ENCODE measurements around the gene GID4.
A peak's percentile ranks its signal among the peaks of the same experiment; 100 is the strongest.

The GID4 gene

DNA sequence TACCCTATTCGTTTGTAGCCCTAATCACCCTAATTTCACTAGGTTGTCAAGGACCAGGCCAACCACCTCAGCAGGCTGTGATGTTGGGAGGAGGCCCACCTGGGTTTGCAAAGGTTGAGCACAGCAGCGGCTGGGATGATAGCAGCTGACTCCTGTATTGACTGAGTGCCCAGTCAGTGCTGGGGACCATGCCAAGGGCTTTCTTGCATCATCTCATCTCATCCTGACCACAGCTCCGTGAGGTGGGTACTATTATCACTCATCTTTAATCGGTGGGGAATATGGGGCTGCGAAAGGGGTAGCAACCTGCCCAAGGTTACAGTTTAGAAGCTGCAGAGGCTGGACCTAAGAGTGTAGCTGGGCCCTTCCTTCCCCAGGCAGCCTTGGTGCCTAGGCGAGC is 11.9 kb upstream of the GID4 start:
- Histone ChIP-seq H3K79me1 (replicated peaks; ENCODE audit: low read length, poor library complexity, severe bottlenecking) (peaks cover 17% of the 10 kb centered on the region), H3K4me1 (ENCODE audit: control insufficient read depth, insufficient read depth, low read depth, low read length) (peaks cover 7% of the 10 kb centered on the region), H3K14ac (ENCODE audit: low read length in 2 of 2) (no peak overlapping the region), H3K27me3 (ENCODE audit: control insufficient read depth in 1 of 2, insufficient read depth in 1 of 2, low read length in 2 of 2) (no peaks in the 10 kb centered on the region), H3K9ac (ENCODE audit: low read length) (no peak overlapping the region), H4K91ac (ENCODE audit: low read length) (no peak overlapping the region), H3K23ac (ENCODE audit: low read length in 2 of 2) (no peak overlapping the region), H3K4me3 (ENCODE audit: insufficient read depth in 1 of 2, low read depth in 1 of 2, low read length in 2 of 2) (no peak overlapping the region), H3K18ac (ENCODE audit: low read depth in 1 of 2, low read length in 2 of 2) (no peak overlapping the region), H2BK12ac (ENCODE audit: low read length in 2 of 2) (peak overlapping the region in 1 of 2 experiments; percentile 6), H3K27ac (ENCODE audit: low read length, poor library complexity, severe bottlenecking) (no peak overlapping the region), H2BK120ac (ENCODE audit: low read depth, low read length) (no peak overlapping the region), H3K9me3 (ENCODE audit: control insufficient read depth, low read length) (no peaks in the 10 kb centered on the region), H4K8ac (ENCODE audit: low read length) (peak overlapping the region; percentile 36), H2AK5ac (ENCODE audit: low read length, severe bottlenecking) (no peak overlapping the region), H2BK5ac (ENCODE audit: low read depth, low read length, poor library complexity, severe bottlenecking) (no peak overlapping the region), H3K4me2 (ENCODE audit: low read length, poor library complexity, severe bottlenecking) (no peak overlapping the region), H2BK15ac (ENCODE audit: low read depth, poor library complexity, severe bottlenecking) (no peak overlapping the region), H3K4ac (ENCODE audit: low read depth in 1 of 2, low read length in 2 of 2) (no peak overlapping the region), H2AFZ (ENCODE audit: low read depth, low read length) (no peak overlapping the region), H3K36me3 (ENCODE audit: control insufficient read depth in 1 of 2, insufficient read depth in 2 of 2, low read depth in 1 of 2, low read length in 2 of 2) (peaks cover 7 to 20% of the 10 kb centered on the region in 2 experiments)
- no peak for DNase-seq
- 98% methylated on average over 5 of the region's 6 CpGs for WGBS

DNA sequence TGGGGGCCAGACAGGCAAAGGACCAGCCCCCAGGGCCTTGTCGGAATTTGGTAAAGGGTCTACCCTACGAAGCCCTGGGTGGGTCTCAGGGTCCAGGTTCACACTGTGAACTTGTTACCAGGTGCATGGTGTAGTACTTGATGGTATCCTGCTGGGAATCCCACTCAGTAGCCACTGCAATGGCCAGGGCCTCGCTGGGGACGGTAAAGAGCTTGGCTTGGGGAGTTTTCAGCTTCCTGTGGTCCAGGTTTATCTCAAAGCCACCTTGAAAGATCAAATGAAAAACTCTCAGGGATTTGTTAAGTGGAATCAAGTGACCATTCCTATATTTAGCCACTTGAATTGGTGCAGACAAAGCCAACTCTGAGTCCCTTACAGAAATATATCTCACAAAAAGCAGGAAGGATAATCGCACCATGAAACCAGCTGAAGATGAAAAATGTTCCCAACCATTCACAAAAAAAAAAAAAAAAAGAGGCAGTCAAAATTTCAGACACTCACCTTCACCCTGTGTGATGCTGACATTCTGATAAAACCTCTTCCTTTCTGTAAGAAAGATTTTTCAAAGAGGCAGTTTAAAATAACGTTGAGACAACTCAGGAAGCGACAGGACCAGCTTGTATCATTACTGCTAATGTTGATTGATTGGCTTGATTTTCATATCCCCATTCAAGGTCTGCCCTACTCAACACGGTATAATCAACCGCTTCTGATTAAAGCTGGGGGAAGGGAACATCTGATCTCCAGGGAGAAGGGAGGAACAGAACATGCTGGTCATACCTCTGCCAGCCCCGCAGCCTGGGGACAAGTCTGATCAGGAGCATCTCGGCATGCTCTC is 10.9 kb upstream of the GID4 start:
- Histone ChIP-seq H3K27ac (ENCODE audit: low read length, poor library complexity, severe bottlenecking) (no peak overlapping the region), H2BK15ac (ENCODE audit: low read depth, poor library complexity, severe bottlenecking) (no peak overlapping the region), H3K36me3 (ENCODE audit: control insufficient read depth in 1 of 2, insufficient read depth in 2 of 2, low read depth in 1 of 2, low read length in 2 of 2) (peaks cover 7 to 20% of the 10 kb centered on the region in 2 experiments), H2BK12ac (ENCODE audit: low read length in 2 of 2) (no peak overlapping the region), H3K18ac (ENCODE audit: low read depth in 1 of 2, low read length in 2 of 2) (peak overlapping the region in 1 of 2 experiments; percentile 28), H3K4me2 (ENCODE audit: low read length, poor library complexity, severe bottlenecking) (no peak overlapping the region), H3K9ac (ENCODE audit: low read length) (no peak overlapping the region), H3K9me3 (ENCODE audit: control insufficient read depth, low read length) (no peaks in the 10 kb centered on the region), H4K8ac (ENCODE audit: low read length) (peak overlapping the region; percentile 85), H3K79me1 (replicated peaks; ENCODE audit: low read length, poor library complexity, severe bottlenecking) (peaks cover 21% of the 10 kb centered on the region), H4K91ac (ENCODE audit: low read length) (peak overlapping the region; percentile 67), H2AK5ac (ENCODE audit: low read length, severe bottlenecking) (no peak overlapping the region), H3K4ac (ENCODE audit: low read depth in 1 of 2, low read length in 2 of 2) (no peak overlapping the region), H3K27me3 (ENCODE audit: control insufficient read depth in 1 of 2, insufficient read depth in 1 of 2, low read length in 2 of 2) (no peaks in the 10 kb centered on the region), H3K14ac (ENCODE audit: low read length in 2 of 2) (no peak overlapping the region), H2BK120ac (ENCODE audit: low read depth, low read length) (no peak overlapping the region), H2AFZ (ENCODE audit: low read depth, low read length) (no peak overlapping the region), H3K4me3 (ENCODE audit: insufficient read depth in 1 of 2, low read depth in 1 of 2, low read length in 2 of 2) (no peak overlapping the region), H3K23ac (ENCODE audit: low read length in 2 of 2) (no peak overlapping the region), H3K4me1 (ENCODE audit: control insufficient read depth, insufficient read depth, low read depth, low read length) (peaks cover 9% of the 10 kb centered on the region), H2BK5ac (ENCODE audit: low read depth, low read length, poor library complexity, severe bottlenecking) (no peak overlapping the region)
- DNase-seq, result no peak
- WGBS, result 93% methylated on average over 9 of the region's 11 CpGs

DNA sequence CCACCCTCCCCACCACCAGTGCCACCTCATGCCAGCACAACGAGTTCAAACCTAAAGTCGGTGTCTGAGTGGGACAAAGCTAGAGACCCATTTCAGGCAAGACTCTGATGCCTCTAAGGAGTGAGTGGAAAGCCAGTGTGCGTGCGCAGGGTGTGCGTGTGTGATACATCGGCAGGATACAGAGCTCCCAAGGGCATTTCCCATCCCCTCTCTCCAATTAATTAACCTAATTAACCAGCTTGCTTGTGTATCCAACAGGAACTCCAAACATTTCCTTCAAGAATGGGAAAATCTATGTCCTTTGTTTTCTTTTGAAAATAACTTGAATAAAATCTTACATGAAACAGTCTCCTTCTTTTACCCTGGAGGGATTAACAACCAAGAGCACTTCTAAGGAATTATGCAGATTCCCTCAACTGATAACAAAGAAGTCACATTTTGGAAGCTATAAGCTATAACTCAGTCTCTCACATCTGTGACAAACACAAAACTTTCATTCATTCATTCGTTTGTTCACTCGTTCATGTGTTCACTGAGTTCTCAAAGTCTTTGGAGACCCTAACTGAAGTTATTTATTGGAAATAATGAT is 10.2 kb upstream of the GID4 start:
- no peak for DNase-seq
- peaks cover 23% of the 10 kb centered on the region for H3K79me1 ChIP-seq (replicated peaks; ENCODE audit: low read length, poor library complexity, severe bottlenecking)
- no peak overlapping the region for H2AK5ac ChIP-seq (ENCODE audit: low read length, severe bottlenecking)

DNA sequence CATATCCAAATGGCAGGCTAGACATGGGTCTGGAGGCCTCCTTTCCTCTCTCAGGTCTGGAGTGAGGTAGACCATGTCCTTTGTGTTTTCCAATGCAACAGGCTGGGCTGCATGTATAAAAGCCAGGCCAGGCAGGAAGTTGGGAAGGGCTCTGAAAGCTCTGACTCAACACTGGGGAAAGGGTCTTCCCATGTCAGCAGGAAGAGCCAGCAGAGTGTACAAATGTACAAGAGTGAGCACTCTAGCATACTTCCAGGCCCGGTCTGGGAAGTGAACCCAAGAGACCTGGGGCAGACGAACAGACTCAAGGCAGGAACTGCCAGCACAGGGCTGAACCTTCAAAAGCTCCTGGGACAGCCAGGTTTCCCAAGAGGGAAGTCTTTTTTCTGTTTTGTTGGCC is 7.3 kb upstream of the GID4 start:
- no peak overlapping the region for H2BK120ac ChIP-seq (ENCODE audit: low read depth, low read length)
- H2AFZ ChIP-seq (ENCODE audit: low read depth, low read length), result no peak overlapping the region
- peaks cover 7 to 9% of the 10 kb centered on the region in 2 experiments for H3K36me3 ChIP-seq (ENCODE audit: control insufficient read depth in 1 of 2, insufficient read depth in 2 of 2, low read depth in 1 of 2, low read length in 2 of 2)
- peak overlapping the region in 1 of 2 experiments; percentile 83 for H2BK12ac ChIP-seq (ENCODE audit: low read length in 2 of 2)
- WGBS, result 12% methylated on average over 2 of the region's 2 CpGs
- no peak overlapping the region for H4K91ac ChIP-seq (ENCODE audit: low read length)
- no peak overlapping the region for H3K4me2 ChIP-seq (ENCODE audit: low read length, poor library complexity, severe bottlenecking)
- no peak overlapping the region for H3K14ac ChIP-seq (ENCODE audit: low read length in 2 of 2)
- no peak overlapping the region for H2AK5ac ChIP-seq (ENCODE audit: low read length, severe bottlenecking)
- H2BK5ac ChIP-seq (ENCODE audit: low read depth, low read length, poor library complexity, severe bottlenecking), result no peak overlapping the region
- H3K4ac ChIP-seq (ENCODE audit: low read depth in 1 of 2, low read length in 2 of 2), result peak overlapping the region; percentile 11 to 35
- no peak overlapping the region for H3K4me3 ChIP-seq (ENCODE audit: insufficient read depth in 1 of 2, low read depth in 1 of 2, low read length in 2 of 2)
- H3K18ac ChIP-seq (ENCODE audit: low read depth in 1 of 2, low read length in 2 of 2), result peak overlapping the region in 1 of 2 experiments; percentile 56
- H3K9ac ChIP-seq (ENCODE audit: low read length), result peak overlapping the region; percentile 51
- H2BK15ac ChIP-seq (ENCODE audit: low read depth, poor library complexity, severe bottlenecking), result no peak overlapping the region
- peak overlapping the region; percentile 5 for H4K8ac ChIP-seq (ENCODE audit: low read length)
- peak overlapping the region; percentile 10 for H3K27ac ChIP-seq (ENCODE audit: low read length, poor library complexity, severe bottlenecking)
- peaks cover 29% of the 10 kb centered on the region for H3K79me1 ChIP-seq (replicated peaks; ENCODE audit: low read length, poor library complexity, severe bottlenecking)
- no peaks in the 10 kb centered on the region for H3K9me3 ChIP-seq (ENCODE audit: control insufficient read depth, low read length)
- no peak overlapping the region for H3K23ac ChIP-seq (ENCODE audit: low read length in 2 of 2)
- H3K27me3 ChIP-seq (ENCODE audit: control insufficient read depth in 1 of 2, insufficient read depth in 1 of 2, low read length in 2 of 2), result no peaks in the 10 kb centered on the region
- H3K4me1 ChIP-seq (ENCODE audit: control insufficient read depth, insufficient read depth, low read depth, low read length), result peaks cover 5% of the 10 kb centered on the region
- DNase-seq, result peak; percentile 66

More for the DNA sequence above, 10.2 kb upstream of the GID4 start:
- Histone ChIP-seq H2AFZ (ENCODE audit: low read depth, low read length) (no peak overlapping the region), H4K8ac (ENCODE audit: low read length) (peak overlapping the region; percentile 85), H3K14ac (ENCODE audit: low read length in 2 of 2) (no peak overlapping the region), H3K4me3 (ENCODE audit: insufficient read depth in 1 of 2, low read depth in 1 of 2, low read length in 2 of 2) (no peak overlapping the region), H3K9ac (ENCODE audit: low read length) (no peak overlapping the region), H3K27me3 (ENCODE audit: control insufficient read depth in 1 of 2, insufficient read depth in 1 of 2, low read length in 2 of 2) (no peaks in the 10 kb centered on the region), H3K4me2 (ENCODE audit: low read length, poor library complexity, severe bottlenecking) (no peak overlapping the region), H2BK120ac (ENCODE audit: low read depth, low read length) (no peak overlapping the region), H3K23ac (ENCODE audit: low read length in 2 of 2) (no peak overlapping the region), H2BK5ac (ENCODE audit: low read depth, low read length, poor library complexity, severe bottlenecking) (no peak overlapping the region), H3K9me3 (ENCODE audit: control insufficient read depth, low read length) (no peaks in the 10 kb centered on the region), H3K4me1 (ENCODE audit: control insufficient read depth, insufficient read depth, low read depth, low read length) (peaks cover 9% of the 10 kb centered on the region), H2BK12ac (ENCODE audit: low read length in 2 of 2) (no peak overlapping the region), H4K91ac (ENCODE audit: low read length) (no peak overlapping the region), H3K27ac (ENCODE audit: low read length, poor library complexity, severe bottlenecking) (no peak overlapping the region), H3K4ac (ENCODE audit: low read depth in 1 of 2, low read length in 2 of 2) (no peak overlapping the region), H2BK15ac (ENCODE audit: low read depth, poor library complexity, severe bottlenecking) (no peak overlapping the region), H3K36me3 (ENCODE audit: control insufficient read depth in 1 of 2, insufficient read depth in 2 of 2, low read depth in 1 of 2, low read length in 2 of 2) (peaks cover 7 to 20% of the 10 kb centered on the region in 2 experiments), H3K18ac (ENCODE audit: low read depth in 1 of 2, low read length in 2 of 2) (peak overlapping the region in 1 of 2 experiments; percentile 28)
- 95% methylated on average over 8 of the region's 8 CpGs for WGBS
